GM12874 (cell line): ENCODE data around the gene ILDR2.

Experiments
- CTCF ChIP-seq: IDR thresholded peaks from 2 replicates; pipeline ENCODE4 v1.5.1; 2011; ENCODE audit warnings: low read depth, mild to moderate bottlenecking, control low read depth, low read length, moderate library complexity; ENCODE audit not compliant: insufficient read depth

The ILDR2 gene

GRCh38 chr1:166975361-166976129, at the start of gene ILDR2:
Gene ILDR2 (minus strand): TSS chr1:166975540. CDS start chr1:166975268, 272 bp downstream.
- no peak for TF ChIP-seq CTCF

GRCh38 chr1:167022384-167022783, 47.0 kb upstream of the ILDR2 start:
- TF ChIP-seq CTCF = no peak

GRCh38 chr1:167016100-167016750, 40.9 kb upstream of the ILDR2 start:
- TF ChIP-seq CTCF = no peak

- no peak for TF ChIP-seq CTCF
Observed at GRCh38 chr1:167013108-167013929, 38.0 kb upstream of the ILDR2 start.

GRCh38 chr1:167012570-167012969, 37.2 kb upstream of the ILDR2 start:
- TF ChIP-seq CTCF = no peak

- TF ChIP-seq CTCF = no peak
Observed at GRCh38 chr1:167011560-167012191, 36.3 kb upstream of the ILDR2 start.

GRCh38 chr1:167003711-167004110, 28.4 kb upstream of the ILDR2 start:
- TF ChIP-seq CTCF = no peak
